ENCODE data around the gene WDFY1.

GRCh38 chr2:223901311-223901710 lies 43.8 kb downstream of the WDFY1 start:
- TF ChIP-seq CTCF (IDR thresholded peaks at IDR 0.05; ENCODE audit: low read length) (no peak), EZH2 (IDR thresholded peaks at IDR 0.05; ENCODE audit: borderline replicate concordance, low read length) (no peak)
